Measurements from ENCODE around the gene TAX1BP3. TPM values are rescaled to one million over a fixed set of nuclear protein-coding genes. Genes with fewer than 3 reads are reported as not detected.

Gene TAX1BP3
- total and polyA plus RNA-seq, 4 donors, result 11.9 to 27.7 (median 20.0) TPM

- Histone ChIP-seq H3K4me1 (ENCODE audit: control insufficient read depth in 4 of 4, insufficient read depth in 4 of 4, low read length in 3 of 4) (peaks cover 4 to 10% (median 10%) of the 10 kb centered on the region in 4 donors), H3K27me3 (ENCODE audit: control insufficient read depth in 4 of 4, insufficient read depth in 4 of 4, low read length in 3 of 4) (no peaks in the 10 kb centered on the region), H3K27ac (ENCODE audit: low read depth in 1 of 2, low read length in 2 of 2) (no peak overlapping the region), H3K36me3 (ENCODE audit: control insufficient read depth in 4 of 4, insufficient read depth in 3 of 4, low read depth in 1 of 4, low read length in 3 of 4) (no peaks in the 10 kb centered on the region), H3K9me3 (ENCODE audit: control insufficient read depth in 4 of 4, low read length in 3 of 4) (peaks cover 0 to 10% (median 5%) of the 10 kb centered on the region in 4 donors), H3K9ac (ENCODE audit: low read depth in 1 of 2, low read length in 2 of 2) (no peak overlapping the region), H3K4me3 (ENCODE audit: low read depth in 1 of 3, low read length in 3 of 3) (no peak overlapping the region)
- no peak for TF ChIP-seq YY1 (IDR thresholded peaks at IDR 0.05)
- no peak for TF ChIP-seq RAD21 (IDR thresholded peaks at IDR 0.05)
- TF ChIP-seq JUND (IDR thresholded peaks at IDR 0.05), result no peak
- no peak for TF ChIP-seq EGR1 (IDR thresholded peaks at IDR 0.05; ENCODE audit: low read depth in 2 of 2)
- no peak for TF ChIP-seq HNF4A (conservative IDR thresholded peaks at IDR 0.05)
- no peak for TF ChIP-seq TAF1 (conservative IDR thresholded peaks at IDR 0.05)
- TF ChIP-seq NR2F2 (IDR thresholded peaks at IDR 0.05), result no peak
- TF ChIP-seq FOXA2 (IDR thresholded peaks at IDR 0.05), result no peak
- TF ChIP-seq CTCF (IDR thresholded peaks at IDR 0.05; ENCODE audit: low read depth, low read length, missing input control), result no peak
- TF ChIP-seq SP1 (IDR thresholded peaks at IDR 0.05), result no peak
- TF ChIP-seq ZBTB33 (IDR thresholded peaks at IDR 0.05), result no peak
- no peak for TF ChIP-seq REST (IDR thresholded peaks at IDR 0.05)
- no peak for TF ChIP-seq ATF3 (IDR thresholded peaks at IDR 0.05)
- no peak for TF ChIP-seq GABPA (IDR thresholded peaks at IDR 0.05 in 1 of 2, conservative IDR thresholded peaks at IDR 0.05 in 1 of 2)
- TF ChIP-seq MAX (IDR thresholded peaks at IDR 0.05), result no peak
- no peak for TF ChIP-seq FOXA1 (IDR thresholded peaks at IDR 0.05)
- TF ChIP-seq HNF4G (IDR thresholded peaks at IDR 0.05), result no peak
- no peak for TF ChIP-seq RXRA (IDR thresholded peaks at IDR 0.05)
- no peak for DNase-seq (ENCODE audit: low spot score)
- 91% methylated on average over 4 of the region's 4 CpGs for WGBS
Measured at GRCh38 chr17:3699951-3700350, 31.6 kb upstream of the TAX1BP3 start.

Measured in liver (tissue), 9 donors.